DOHH2 (cell line): ENCODE results near the gene SLC9A5.

Experiments
- H3F3A ChIP-seq: fragments of 200-600 bp; sonication (generic), shearing (Covaris generic); 2 replicates; pipeline ENCODE4 v1.6.0; 2016; ENCODE audit warnings: antibody characterized with exemption, mild to moderate bottlenecking; ENCODE audit not compliant: control insufficient read depth, insufficient read depth
- H3K27ac ChIP-seq: fragments of 200-600 bp; sonication (generic); 2 replicates; pipeline ENCODE4 v1.5.1; 2014; ENCODE audit warnings: low read depth, mild to moderate bottlenecking, low read length, moderate library complexity
- H3K27me3 ChIP-seq: fragments of 200-600 bp; sonication (generic); 2 replicates; pipeline ENCODE4 v1.6.1; 2014; ENCODE audit warnings: mild to moderate bottlenecking, low read length, mixed read lengths; ENCODE audit not compliant: control insufficient read depth
- H3K36me3 ChIP-seq: fragments of 200-600 bp; sonication (generic); 2 replicates; pipeline ENCODE4 v1.6.1; 2014; ENCODE audit warnings: mild to moderate bottlenecking, low read length, moderate library complexity, mixed read lengths; ENCODE audit not compliant: control insufficient read depth
- H3K4me1 ChIP-seq: fragments of 200-600 bp; sonication (generic); 2 replicates; pipeline ENCODE4 v1.6.1; 2014; ENCODE audit warnings: mild to moderate bottlenecking, low read length, mixed read lengths; ENCODE audit not compliant: control insufficient read depth
- H3K4me2 ChIP-seq: fragments of 200-600 bp; sonication (generic); 2 replicates; pipeline ENCODE4 v1.6.0; 2014; ENCODE audit warnings: mild to moderate bottlenecking, low read length, moderate library complexity
- H3K4me3 ChIP-seq: fragments of 200-600 bp; sonication (generic); 2 replicates; pipeline ENCODE4 v1.5.1; 2014; ENCODE audit warnings: mild to moderate bottlenecking, low read length, mixed read lengths
- H3K79me2 ChIP-seq: fragments of 200-600 bp; sonication (generic); 2 replicates; pipeline ENCODE4 v1.6.1; 2014; ENCODE audit warnings: mild to moderate bottlenecking, low read length, mixed read lengths; ENCODE audit not compliant: control insufficient read depth
- H3K9me2 ChIP-seq: fragments of 200-600 bp; sonication (generic); replicated peaks from 2 replicates; pipeline ENCODE4 v1.6.1; 2014; ENCODE audit warnings: mild to moderate bottlenecking, low read length, mixed read lengths; ENCODE audit not compliant: control insufficient read depth
- H3K9me3 ChIP-seq: fragments of 200-600 bp; sonication (generic); 2 replicates; pipeline ENCODE4 v1.6.1; 2014; ENCODE audit warnings: antibody characterized with exemption, low read length, mixed read lengths; ENCODE audit not compliant: control insufficient read depth, insufficient read depth
- H4K20me1 ChIP-seq: fragments of 200-600 bp; sonication (generic); 2 replicates; pipeline ENCODE4 v1.6.0; 2014; ENCODE audit warnings: low read depth, mild to moderate bottlenecking, antibody characterized with exemption, low read length, moderate library complexity; ENCODE audit not compliant: control insufficient read depth, insufficient read depth
- CTCF ChIP-seq: fragments of 200-600 bp; sonication (generic); IDR thresholded peaks from one replicate; pipeline ENCODE4 v1.5.1; 2014; ENCODE audit warnings: antibody characterized with exemption, mild to moderate bottlenecking, low read depth, low read length; ENCODE audit not compliant: poor library complexity, severe bottlenecking
- EZH2phosphoT487 ChIP-seq: fragments of 200-600 bp; sonication (generic); IDR thresholded peaks from 2 replicates; pipeline ENCODE4 v1.6.1; 2017; ENCODE audit warnings: borderline replicate concordance, mild to moderate bottlenecking, antibody characterized with exemption, low read length, moderate library complexity, mixed read lengths

Gene SLC9A5

GRCh38 chr16:67202956-67203493, 45.8 kb upstream of the SLC9A5 start:
- H3K27ac ChIP-seq, result no peak overlapping the region
- no peaks in the 10 kb centered on the region for H3K4me1 ChIP-seq
- no peak for TF ChIP-seq CTCF
- no peak for TF ChIP-seq EZH2phosphoT487
- no peak overlapping the region for H3K4me2 ChIP-seq
- no peaks in the 10 kb centered on the region for H3K9me3 ChIP-seq
- H3K27me3 ChIP-seq, result no peaks in the 10 kb centered on the region
- H3K36me3 ChIP-seq, result peaks cover 53% of the 10 kb centered on the region
- H3K79me2 ChIP-seq, result no peaks in the 10 kb centered on the region
- H3K9me2 ChIP-seq, result no peaks in the 10 kb centered on the region
- no peaks in the 10 kb centered on the region; the same call in 1 of the 2 replicates for H3F3A ChIP-seq
- H3K4me3 ChIP-seq, result no peak overlapping the region
- no peaks in the 10 kb centered on the region for H4K20me1 ChIP-seq

- TF ChIP-seq CTCF (no peak), EZH2phosphoT487 (no peak)
- Histone ChIP-seq H3K9me2 (no peaks in the 10 kb centered on the region), H3K4me3 (no peak overlapping the region), H3K79me2 (no peaks in the 10 kb centered on the region), H4K20me1 (no peaks in the 10 kb centered on the region), H3K27me3 (no peaks in the 10 kb centered on the region), H3K36me3 (peaks cover 42% of the 10 kb centered on the region), H3F3A (no peaks in the 10 kb centered on the region; the same call in 1 of the 2 replicates), H3K4me2 (no peak overlapping the region), H3K4me1 (no peaks in the 10 kb centered on the region), H3K27ac (no peak overlapping the region), H3K9me3 (no peaks in the 10 kb centered on the region)
Observed at GRCh38 chr16:67204076-67204475, 44.7 kb upstream of the SLC9A5 start.

GRCh38 chr16:67206129-67206837, 42.5 kb upstream of the SLC9A5 start:
- H3K27me3 ChIP-seq, result no peaks in the 10 kb centered on the region
- H3K79me2 ChIP-seq, result no peaks in the 10 kb centered on the region
- H3K9me2 ChIP-seq, result no peaks in the 10 kb centered on the region
- H4K20me1 ChIP-seq, result no peaks in the 10 kb centered on the region
- peaks cover 27% of the 10 kb centered on the region for H3K36me3 ChIP-seq
- H3F3A ChIP-seq, result no peaks in the 10 kb centered on the region; the same call in 1 of the 2 replicates
- H3K4me2 ChIP-seq, result no peak overlapping the region
- no peaks in the 10 kb centered on the region for H3K9me3 ChIP-seq
- TF ChIP-seq EZH2phosphoT487, result no peak
- no peak for TF ChIP-seq CTCF
- H3K4me1 ChIP-seq, result no peaks in the 10 kb centered on the region
- H3K27ac ChIP-seq, result no peak overlapping the region
- no peak overlapping the region for H3K4me3 ChIP-seq
